Activated naive CD4-positive, alpha-beta T cell treated with anti-CD3 and anti-CD28 coated beads, Interleukin-2, amount 50 U/mL, for 72 hours (primary cell): ENCODE measurements around the gene TDRD7. TPM values are rescaled to one million over a fixed set of nuclear protein-coding genes. Genes with fewer than 3 reads are reported as not detected.
A peak's percentile ranks its signal among the peaks of the same experiment; 100 is the strongest.

ENCODE experiments used
- ATAC-seq, 2 donors: fragments of 150-1000 bp; cut with Tn5 transposase; 2 replicates each; pipeline ENCODE4 v1.10.0; 2021; ENCODE audit warnings: mild to moderate bottlenecking in 2 of 2, moderate library complexity in 2 of 2
- DNase-seq, 2 donors: peaks; one replicate each; pipeline ENCODE4 v3.0.0; 2021 to 2022; ENCODE audit warnings: low spot score in 2 of 2
- H3K27ac Mint-ChIP-seq, 2 donors: one replicate each; pipeline ENCODE4 v1.8.0; 2022; ENCODE audit warnings: mild to moderate bottlenecking in 2 of 2, mixed read lengths in 2 of 2
- H3K36me3 Mint-ChIP-seq, 2 donors: one replicate each; pipeline ENCODE4 v1.8.0; 2022; ENCODE audit warnings: mixed read lengths in 2 of 2
- H3K9me3 Mint-ChIP-seq, 2 donors: one replicate each; pipeline ENCODE4 v1.8.0; 2022; ENCODE audit warnings: mixed read lengths in 2 of 2
- total RNA-seq, 2 donors: library from RNA; stranded (reverse); gene quantifications; one replicate each; pipeline ENCODE4 v1.2.3, GENCODE V29; 2022

Gene TDRD7
- total RNA-seq, 2 donors from 2014 or later: 5.0 to 12.2 TPM

DNA sequence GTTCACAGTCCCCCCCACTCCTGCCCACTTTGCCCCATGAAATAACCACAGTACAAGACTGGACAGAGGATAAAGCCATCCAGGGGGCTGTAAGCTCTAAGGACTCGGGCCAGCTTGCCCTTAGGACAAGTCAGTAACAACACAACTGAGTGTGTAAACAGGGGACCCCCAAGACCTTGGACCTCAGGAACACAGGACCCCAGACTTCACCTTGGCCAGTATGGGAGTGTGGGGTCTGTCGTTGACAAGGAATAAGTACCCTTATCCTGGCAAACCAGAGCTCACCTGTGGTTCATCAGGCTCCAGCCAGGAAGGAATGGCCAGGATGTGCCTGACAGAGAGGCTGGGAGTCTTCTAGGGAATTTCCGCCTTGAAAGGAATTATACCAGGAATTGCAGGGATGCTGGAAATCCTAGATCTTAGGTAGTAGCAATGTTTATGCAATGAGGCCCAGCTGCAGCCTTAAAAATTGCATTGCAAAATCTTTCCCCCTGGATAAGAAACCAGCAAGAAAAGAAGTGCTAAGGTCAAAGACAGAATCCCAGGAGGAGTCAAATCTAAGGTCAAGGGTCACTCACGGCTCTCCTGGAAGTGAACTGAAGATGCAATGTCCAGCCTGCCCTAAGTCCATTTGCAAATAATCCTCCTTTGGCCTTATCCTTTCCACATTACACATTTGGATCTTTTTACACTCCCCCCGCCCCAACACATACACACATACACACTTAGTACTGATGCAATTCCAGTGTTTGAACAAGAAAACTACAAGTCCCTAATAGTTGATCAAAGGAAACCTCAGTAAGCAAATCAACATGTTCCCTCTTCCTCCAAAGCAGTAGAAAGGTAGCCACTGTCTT lies 27.3 kb upstream of the TDRD7 start:
- Mint-ChIP-seq H3K27ac (no peak overlapping the region), H3K36me3 (no peaks in the 10 kb centered on the region), H3K9me3 (no peaks in the 10 kb centered on the region)
- DNase-seq (no peak), ATAC-seq (no peak)

DNA sequence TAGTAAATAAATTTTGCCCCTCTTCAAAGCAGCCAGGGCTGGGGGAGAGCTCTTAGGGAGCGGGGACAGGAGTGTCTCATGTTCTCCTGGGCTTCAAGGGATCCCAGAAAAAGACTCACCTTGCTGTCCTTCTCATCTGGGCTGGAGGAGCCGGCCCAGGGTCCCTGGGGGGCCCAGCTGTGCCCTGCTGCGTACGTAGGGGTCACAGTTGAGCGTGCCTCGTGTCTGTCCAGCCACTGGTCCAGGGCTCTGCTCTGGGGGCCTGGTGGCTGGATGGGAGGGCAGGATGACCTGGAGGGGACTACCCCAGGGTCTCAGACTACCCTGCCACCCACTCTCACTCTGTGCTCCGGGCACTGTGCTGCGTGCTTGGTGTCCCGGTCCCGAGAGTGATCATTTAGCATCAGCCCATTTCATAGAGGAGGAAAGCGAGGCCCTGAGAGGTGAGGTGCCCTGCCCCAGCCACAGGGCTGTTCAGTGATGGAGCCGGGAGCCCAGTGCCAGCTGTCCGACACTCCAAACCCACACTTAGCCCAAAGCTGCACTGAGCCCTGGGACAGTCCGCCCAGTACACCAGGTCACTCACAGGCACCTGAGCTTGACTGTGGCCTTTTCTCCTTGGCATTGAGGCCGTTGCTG lies 26.2 kb upstream of the TDRD7 start:
- no peak for ATAC-seq
- Mint-ChIP-seq H3K27ac (no peak overlapping the region), H3K36me3 (no peaks in the 10 kb centered on the region), H3K9me3 (no peaks in the 10 kb centered on the region)
- DNase-seq: no peak

DNA sequence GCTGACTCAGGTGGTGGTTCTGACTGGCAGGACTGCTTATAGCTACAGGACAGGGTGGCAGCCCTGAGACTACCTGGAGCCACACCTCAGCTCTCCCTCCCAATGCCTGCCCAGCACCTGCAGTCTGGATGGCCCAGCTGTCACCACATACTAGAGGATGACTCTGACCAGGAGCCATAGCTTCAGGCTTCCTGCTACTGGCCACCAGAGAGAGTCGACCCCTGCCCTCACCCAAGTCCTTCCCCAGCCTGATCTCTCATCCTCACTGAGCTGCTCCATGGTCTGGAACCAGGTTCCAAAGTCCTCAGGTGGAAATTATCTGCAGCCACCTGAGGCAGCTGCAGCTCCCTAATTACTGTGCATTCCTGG lies 25.6 kb upstream of the TDRD7 start:
- Mint-ChIP-seq H3K27ac (no peak overlapping the region), H3K9me3 (no peaks in the 10 kb centered on the region), H3K36me3 (no peaks in the 10 kb centered on the region)
- ATAC-seq: no peak
- DNase-seq: no peak

DNA sequence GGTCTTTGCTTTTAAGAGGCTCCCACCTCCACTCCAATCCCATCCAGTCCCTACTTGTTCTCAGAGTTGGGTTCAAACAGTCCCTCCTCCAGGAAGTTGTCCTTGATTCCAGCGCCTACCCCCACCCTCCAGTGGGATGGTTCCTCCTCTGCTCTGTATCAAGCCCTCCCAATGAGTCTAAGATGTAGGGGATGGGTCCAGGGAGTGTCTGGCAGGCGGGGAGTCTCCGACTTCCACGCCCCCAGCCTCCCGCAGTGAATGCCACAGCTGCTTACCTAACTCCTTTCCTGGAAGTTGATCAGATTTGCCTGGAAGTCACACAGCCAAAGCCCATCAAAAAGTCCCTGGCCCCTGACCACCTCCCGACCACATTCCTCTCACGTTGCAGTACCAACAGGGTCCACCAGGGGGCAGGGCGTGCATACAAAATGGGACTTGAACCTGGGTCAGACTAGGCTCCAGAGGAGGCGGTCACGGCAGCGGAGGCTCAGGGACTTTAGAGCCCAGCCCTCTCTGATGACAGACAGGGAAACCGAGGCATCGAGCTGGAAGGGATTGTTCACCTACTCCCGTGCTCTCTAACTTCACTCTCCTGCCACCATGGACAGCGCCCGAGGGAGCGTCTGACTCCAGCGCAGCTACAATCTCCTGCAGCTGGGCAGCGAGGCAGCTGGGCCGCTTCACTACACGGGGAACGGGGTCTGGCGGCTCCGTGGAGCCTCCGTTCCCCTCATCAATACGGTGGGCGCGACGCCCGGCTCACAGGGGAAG lies 25.0 kb upstream of the TDRD7 start:
- H3K27ac Mint-ChIP-seq: no peak overlapping the region
- ATAC-seq (peak; percentile 51 to 64), DNase-seq (peak; percentile 78 to 90)
- H3K9me3 Mint-ChIP-seq: no peaks in the 10 kb centered on the region
- H3K36me3 Mint-ChIP-seq: no peaks in the 10 kb centered on the region

DNA sequence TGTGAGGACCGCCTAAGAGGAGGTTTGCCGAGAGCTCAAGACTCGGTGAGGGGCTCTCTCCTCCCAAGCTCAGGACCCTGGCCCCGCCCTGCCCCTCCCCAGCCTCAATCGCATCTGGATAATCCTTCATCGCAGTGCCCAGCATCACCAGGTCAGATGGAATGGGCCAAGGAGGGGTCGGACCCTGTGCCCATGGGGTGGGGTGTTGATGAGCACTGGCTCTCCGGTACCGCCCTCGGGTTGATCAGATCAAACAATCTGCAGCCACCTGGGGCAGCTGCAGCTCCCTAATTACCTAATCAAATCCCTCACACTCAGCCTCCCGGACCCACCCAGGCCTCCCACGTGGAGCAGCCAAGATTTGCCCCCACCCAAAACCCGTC lies 24.4 kb upstream of the TDRD7 start:
- DNase-seq (no peak), ATAC-seq (peak in 1 of 2 donors; percentile 7)
- Mint-ChIP-seq H3K27ac (no peak overlapping the region), H3K9me3 (no peaks in the 10 kb centered on the region), H3K36me3 (no peaks in the 10 kb centered on the region)

DNA sequence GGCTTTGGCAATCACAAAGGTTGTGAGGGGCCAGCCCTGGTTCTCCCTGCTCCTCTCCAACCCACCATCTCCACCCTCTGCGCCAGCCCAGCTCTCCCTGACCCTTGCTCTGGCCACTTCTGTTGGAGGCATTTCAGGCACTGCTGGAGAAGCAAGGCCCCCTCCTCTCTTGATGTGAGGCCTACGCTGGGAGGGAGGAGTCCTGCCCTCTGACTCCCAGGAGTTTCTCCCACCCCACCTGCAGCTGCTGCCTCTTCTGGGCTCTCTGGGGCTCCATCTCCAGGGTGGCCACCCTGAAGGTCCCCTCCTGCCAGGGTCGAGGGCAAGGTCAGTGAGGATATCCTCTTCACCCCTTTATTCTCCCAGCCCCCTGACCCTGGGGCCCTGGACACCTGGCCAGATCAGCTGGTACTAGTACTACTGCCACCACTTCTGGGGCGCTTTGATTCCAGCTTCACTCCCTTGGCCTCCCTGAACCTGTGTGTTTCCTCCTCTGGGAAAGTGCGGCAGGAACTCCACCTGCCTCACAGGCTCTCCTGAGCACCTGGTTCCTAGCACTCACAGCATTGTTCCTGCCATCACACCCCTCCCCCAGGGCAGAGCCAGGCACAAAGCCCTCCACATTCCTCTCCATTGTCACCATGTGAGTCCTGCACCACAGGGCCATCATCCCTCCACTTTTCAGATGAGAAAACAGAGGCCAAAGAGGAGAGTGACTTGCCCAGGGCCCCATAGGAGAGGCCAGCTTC lies 23.8 kb upstream of the TDRD7 start:
- H3K27ac Mint-ChIP-seq: peak overlapping the region in 1 of 2 donors; percentile 64
- H3K36me3 Mint-ChIP-seq: no peaks in the 10 kb centered on the region
- DNase-seq (no peak), ATAC-seq (no peak)
- no peaks in the 10 kb centered on the region for H3K9me3 Mint-ChIP-seq

DNA sequence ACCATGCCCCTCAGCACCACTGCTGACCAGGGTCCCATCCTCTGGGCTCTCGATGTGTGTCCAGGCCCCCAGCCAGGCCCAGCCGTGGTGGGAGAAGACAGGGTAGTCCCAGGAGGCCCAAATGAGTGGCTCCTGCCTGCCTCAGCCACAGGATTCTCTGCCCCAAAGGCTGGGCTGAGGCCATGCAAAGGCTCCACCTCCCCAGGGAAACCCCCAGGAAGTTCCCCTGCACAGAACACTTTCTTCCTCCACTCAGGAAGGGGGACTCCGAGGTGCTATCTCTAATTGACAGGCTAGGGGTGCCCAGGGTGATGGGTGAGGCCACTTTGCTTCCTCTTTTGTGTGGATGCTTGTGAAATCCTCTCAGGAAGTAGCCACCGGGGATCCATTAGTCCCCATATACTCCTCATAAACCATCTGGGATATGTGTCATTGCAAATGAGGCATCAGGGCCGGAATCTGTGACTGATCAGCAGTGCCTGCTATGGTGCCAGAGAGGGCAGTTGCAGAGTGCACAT lies 23.1 kb upstream of the TDRD7 start:
- Mint-ChIP-seq H3K36me3 (no peaks in the 10 kb centered on the region), H3K27ac (peak overlapping the region in 1 of 2 donors; percentile 64), H3K9me3 (no peaks in the 10 kb centered on the region)
- peak; percentile 76 to 84 for ATAC-seq
- DNase-seq: peak; percentile 48 to 64

DNA sequence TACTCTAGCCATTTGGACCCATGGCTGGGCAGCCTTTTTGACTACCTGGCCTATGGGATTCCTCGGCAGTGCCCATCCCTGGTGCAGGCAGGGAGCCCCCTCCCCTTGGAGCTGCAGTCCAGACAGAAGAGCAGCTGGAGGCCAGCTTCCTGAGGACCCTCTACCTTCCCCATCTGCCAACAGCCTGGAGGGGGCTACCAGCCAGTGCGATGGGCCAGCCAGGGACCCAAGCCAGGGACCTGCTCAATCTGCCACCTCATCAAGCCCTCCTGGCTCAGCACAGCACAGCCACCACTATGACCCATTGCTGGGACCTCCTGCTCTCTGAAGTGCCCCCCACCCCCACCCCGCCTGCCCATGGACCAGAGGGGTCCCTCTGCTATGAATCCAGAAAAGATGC lies 22.6 kb upstream of the TDRD7 start:
- Mint-ChIP-seq H3K36me3 (no peaks in the 10 kb centered on the region), H3K27ac (no peak overlapping the region), H3K9me3 (no peaks in the 10 kb centered on the region)
- DNase-seq (no peak), ATAC-seq (no peak)

DNA sequence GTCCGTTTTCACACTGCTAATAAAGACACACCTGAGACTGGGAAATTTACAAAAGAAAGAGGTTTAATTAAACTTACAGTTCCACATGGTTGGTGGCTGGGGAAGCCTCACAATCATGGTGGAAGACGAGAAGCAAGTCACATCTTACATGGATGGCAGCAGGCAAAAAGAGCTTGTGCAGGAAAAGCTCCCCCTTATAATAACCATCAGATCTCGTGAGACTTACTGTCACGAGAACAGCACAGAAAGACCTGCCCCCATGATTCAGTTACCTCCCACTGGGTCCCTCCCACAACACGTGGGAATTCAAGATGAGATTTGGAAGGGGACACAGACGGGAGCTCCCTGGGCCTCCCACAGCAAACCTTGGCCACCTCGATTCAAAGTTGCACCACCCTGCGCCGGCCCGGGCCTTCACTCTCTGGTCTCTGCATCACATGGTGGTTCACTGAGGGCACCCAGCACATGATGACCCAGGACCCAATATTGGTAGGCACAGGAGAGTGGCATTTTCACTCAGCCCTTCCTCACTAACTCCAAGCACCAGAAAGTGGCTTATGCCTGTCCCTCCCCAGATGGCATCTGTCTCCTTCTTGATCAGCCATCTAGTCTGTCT lies 21.0 kb upstream of the TDRD7 start:
- ATAC-seq (no peak), DNase-seq (no peak)
- Mint-ChIP-seq H3K27ac (no peak overlapping the region), H3K9me3 (no peaks in the 10 kb centered on the region), H3K36me3 (no peaks in the 10 kb centered on the region)

DNA sequence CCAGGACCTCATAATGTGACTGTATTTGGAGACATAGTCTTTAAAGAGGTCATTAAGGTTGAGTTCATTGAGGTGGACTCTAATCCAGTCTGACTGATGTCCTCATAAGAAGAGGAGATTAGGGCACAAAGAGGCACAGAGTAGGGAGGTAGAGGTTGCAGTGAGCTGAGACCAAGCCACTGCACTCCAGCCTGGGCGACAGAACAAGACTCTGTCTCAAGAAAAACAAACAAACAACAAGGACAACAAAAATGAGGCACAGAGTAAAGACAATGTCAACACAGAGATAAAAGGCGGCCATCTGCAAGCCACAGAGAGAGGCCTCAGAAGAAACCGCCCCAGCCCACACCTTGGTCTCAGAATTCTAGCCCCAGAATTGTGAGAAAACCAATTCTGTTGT lies 17.0 kb upstream of the TDRD7 start:
- DNase-seq (no peak), ATAC-seq (no peak)
- Mint-ChIP-seq H3K36me3 (no peaks in the 10 kb centered on the region), H3K27ac (no peak overlapping the region), H3K9me3 (no peaks in the 10 kb centered on the region)

DNA sequence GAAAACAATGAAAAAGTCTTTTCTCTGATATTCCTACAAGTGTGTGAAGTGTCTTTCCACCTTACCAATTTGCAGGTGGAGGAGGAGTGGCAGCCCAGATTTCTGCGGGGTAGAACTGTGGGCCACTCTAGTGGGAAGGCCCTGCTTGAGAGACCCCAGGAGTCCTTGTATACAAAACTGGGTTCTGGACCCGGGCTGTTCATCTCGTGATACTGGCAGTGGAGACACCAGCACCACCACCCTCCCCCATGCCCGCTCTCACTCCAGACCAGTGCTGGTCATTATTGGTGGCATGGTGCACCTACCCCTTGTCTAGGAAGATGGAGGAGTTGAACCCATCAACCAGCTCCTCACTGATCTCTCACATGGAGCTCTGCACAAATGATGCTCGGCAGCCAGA lies 16.2 kb upstream of the TDRD7 start:
- H3K36me3 Mint-ChIP-seq: no peaks in the 10 kb centered on the region
- no peak overlapping the region for H3K27ac Mint-ChIP-seq
- no peaks in the 10 kb centered on the region for H3K9me3 Mint-ChIP-seq
- no peak for DNase-seq
- ATAC-seq: no peak

DNA sequence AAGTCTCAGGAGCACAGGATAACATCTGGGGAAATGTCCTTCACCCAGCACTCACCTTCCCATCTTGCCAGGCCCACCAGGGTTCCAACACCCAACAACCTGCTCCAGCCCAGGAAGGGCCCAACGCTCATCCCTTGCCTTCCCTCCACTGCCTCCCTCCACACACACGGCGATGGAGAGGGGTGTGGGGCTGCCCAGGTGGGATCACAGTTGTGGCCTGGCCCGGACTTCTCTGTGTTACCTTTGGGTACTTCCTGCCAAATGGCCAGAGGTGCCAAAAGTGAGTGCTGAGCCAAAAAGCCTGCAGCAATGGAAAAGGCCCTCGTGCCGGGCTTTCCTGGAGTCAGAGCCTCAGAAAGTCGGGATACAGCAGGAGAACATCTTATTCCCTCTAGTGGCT lies 15.6 kb upstream of the TDRD7 start:
- no peak for ATAC-seq
- H3K9me3 Mint-ChIP-seq: no peaks in the 10 kb centered on the region
- no peak for DNase-seq
- H3K27ac Mint-ChIP-seq: no peak overlapping the region
- no peaks in the 10 kb centered on the region for H3K36me3 Mint-ChIP-seq

DNA sequence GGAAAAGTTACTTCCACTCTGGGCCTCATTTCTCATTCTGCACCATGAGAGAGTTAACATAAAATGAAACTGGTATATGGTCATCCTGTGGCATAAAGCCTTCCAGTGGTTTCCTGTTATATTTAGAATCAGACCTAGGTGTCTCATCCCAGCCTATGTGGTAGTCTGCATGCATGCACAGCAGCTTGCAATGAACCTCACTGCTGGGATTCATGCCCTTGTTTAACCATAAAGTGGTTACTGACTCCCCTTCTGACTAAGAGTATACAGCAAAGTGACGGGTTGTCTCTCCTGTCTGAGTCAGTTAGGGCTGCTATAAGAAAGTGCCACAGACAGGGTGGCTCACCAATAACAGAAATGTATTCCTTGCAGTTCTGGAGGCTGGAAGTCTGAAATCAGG lies 14.7 kb upstream of the TDRD7 start:
- H3K36me3 Mint-ChIP-seq: no peaks in the 10 kb centered on the region
- no peak overlapping the region for H3K27ac Mint-ChIP-seq
- DNase-seq (peak in 1 of 2 donors; percentile 56), ATAC-seq (peak; percentile 95 to 99)
- H3K9me3 Mint-ChIP-seq: no peaks in the 10 kb centered on the region

DNA sequence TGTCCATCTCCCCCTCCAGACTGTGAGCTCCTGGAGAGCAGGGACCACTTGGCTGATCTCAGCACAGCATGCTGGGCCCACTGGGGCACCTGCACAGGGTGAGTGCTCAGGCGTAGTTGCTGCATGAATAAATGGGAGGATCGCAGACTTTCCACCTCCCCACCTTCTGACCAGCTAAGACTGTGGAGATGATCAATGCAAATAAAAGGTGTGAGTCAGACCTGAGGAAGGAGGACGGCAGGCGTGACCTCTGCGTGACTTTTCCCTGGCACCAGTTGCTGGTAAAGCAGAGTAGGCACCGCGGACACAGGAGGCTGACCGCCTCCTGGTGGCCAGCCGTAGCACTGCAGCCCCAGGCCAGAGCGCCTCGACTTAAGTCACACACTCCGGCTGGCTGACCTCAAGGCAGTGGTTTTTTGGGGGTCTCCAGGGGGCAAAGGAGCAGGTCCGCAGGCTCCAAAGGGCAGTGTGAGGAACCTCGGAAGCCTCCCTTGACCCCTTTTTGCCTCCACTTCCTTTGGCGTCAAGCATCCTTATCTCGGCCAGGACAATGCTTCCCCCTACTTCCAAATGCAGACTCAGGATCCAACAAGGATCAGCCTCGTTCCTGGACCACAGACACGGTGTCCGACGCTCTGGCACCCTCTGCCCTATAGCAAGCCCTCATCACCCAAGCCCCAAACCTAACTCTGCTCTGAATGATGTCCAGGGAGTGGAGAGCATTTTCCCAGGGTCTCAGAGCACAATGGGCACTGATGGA lies 12.7 kb upstream of the TDRD7 start:
- peak; percentile 7 to 65 for ATAC-seq
- peaks cover 8 to 15% of the 10 kb centered on the region in 2 donors for H3K9me3 Mint-ChIP-seq
- peak overlapping the region in 1 of 2 donors; percentile 13 for H3K27ac Mint-ChIP-seq
- peak; percentile 71 to 76 for DNase-seq
- H3K36me3 Mint-ChIP-seq: peaks cover 6 to 9% of the 10 kb centered on the region in 2 donors

DNA sequence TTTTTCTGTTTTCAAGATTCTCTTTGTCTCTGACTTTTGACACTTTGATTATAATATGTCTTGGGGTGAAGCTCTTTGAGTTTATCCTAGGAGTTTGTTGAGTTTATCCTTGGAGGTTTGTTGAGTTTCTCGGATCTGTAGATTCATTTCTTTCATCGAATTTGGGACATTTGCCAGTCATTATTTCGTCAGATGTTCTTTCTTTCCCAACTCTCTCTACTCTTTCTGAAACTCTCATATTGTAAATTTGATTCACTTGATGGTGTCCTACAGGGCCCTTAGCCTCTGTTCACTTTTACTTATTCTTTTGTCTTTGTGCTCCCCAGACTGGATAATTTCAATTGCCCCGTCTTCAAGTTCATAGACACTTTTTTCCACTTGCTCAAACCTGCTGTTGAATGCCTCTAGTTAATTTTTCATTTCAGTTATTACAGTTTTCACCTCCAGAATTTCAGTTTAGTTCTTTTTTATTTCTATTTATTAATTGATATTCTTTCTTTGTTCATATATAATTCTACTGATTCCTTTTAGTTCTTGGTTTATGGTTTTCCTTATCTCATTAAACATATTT lies 8.1 kb upstream of the TDRD7 start:
- DNase-seq: no peak
- H3K27ac Mint-ChIP-seq: no peak overlapping the region
- H3K9me3 Mint-ChIP-seq: peaks cover 10 to 16% of the 10 kb centered on the region in 2 donors
- no peak for ATAC-seq
- peaks cover 6 to 12% of the 10 kb centered on the region in 2 donors for H3K36me3 Mint-ChIP-seq
